Neuronal stem cell (in vitro differentiated cells): ENCODE data around the gene PRKAG1.

Experiments
- DNase-seq: peaks from one replicate; pipeline ENCODE4 v3.0.0-alpha.2; 2013; ENCODE audit warnings: low spot score
- H2AFZ ChIP-seq: one replicate; pipeline ENCODE4 v1.6.1; 2013; ENCODE audit warnings: mild to moderate bottlenecking, low read length, inconsistent platforms
- H2AK5ac ChIP-seq: 2 replicates; pipeline ENCODE4 v1.6.1; 2013; ENCODE audit warnings: low read depth, mild to moderate bottlenecking, inconsistent platforms, low read length, moderate library complexity, mixed read lengths
- H2BK120ac ChIP-seq: 2 replicates; pipeline ENCODE4 v1.6.1; 2013; ENCODE audit warnings: low read depth, mild to moderate bottlenecking, inconsistent platforms, low read length, moderate library complexity, mixed read lengths
- H2BK12ac ChIP-seq: one replicate; pipeline ENCODE4 v1.6.1; 2013; ENCODE audit warnings: low read length, inconsistent platforms
- H2BK15ac ChIP-seq: 2 replicates; pipeline ENCODE4 v1.6.1; 2013; ENCODE audit warnings: mild to moderate bottlenecking, low read length, inconsistent platforms, mixed read lengths
- H2BK5ac ChIP-seq: one replicate; pipeline ENCODE4 v1.6.1; 2013; ENCODE audit warnings: inconsistent platforms, mild to moderate bottlenecking, low read length, moderate library complexity
- H3K14ac ChIP-seq: one replicate; pipeline ENCODE4 v1.6.1; 2013; ENCODE audit warnings: low read length, inconsistent platforms
- H3K18ac ChIP-seq: 2 replicates; pipeline ENCODE4 v1.6.1; 2013; ENCODE audit warnings: low read length, inconsistent platforms
- H3K23ac ChIP-seq: 2 replicates; pipeline ENCODE4 v1.6.1; 2013; ENCODE audit warnings: low read depth, mild to moderate bottlenecking, mixed read lengths, low read length, inconsistent platforms; ENCODE audit not compliant: poor library complexity
- H3K27ac ChIP-seq: replicated peaks from 3 replicates; pipeline ENCODE4 v1.5.1; 2013; ENCODE audit warnings: low read length, inconsistent platforms
- H3K27me3 ChIP-seq, 3 experiments: 2 replicates each; pipeline ENCODE4 v1.6.1; 2013; ENCODE audit warnings: low read length in 3 of 3, mild to moderate bottlenecking in 2 of 3, inconsistent platforms in 1 of 3, low read depth in 1 of 3, mixed read lengths in 1 of 3, moderate library complexity in 1 of 3; ENCODE audit not compliant: control insufficient read depth in 3 of 3, insufficient read depth in 3 of 3
- H3K36me3 ChIP-seq, 2 donors: replicated peaks in 1 of 2; 2 replicates each; pipeline ENCODE4 v1.6.1; 2013; ENCODE audit warnings: low read length in 2 of 2; ENCODE audit not compliant: control insufficient read depth in 2 of 2, insufficient read depth in 2 of 2
- H3K4ac ChIP-seq: 2 replicates; pipeline ENCODE4 v1.6.1; 2013; ENCODE audit warnings: inconsistent platforms, mild to moderate bottlenecking, low read length, moderate library complexity
- H3K4me1 ChIP-seq, 2 donors: 1 replicate in 1 of 2; 2 replicates in 1 of 2; pipeline ENCODE4 v1.6.1; 2013; ENCODE audit warnings: low read length in 2 of 2, low read depth in 1 of 2; ENCODE audit not compliant: control insufficient read depth in 2 of 2, insufficient read depth in 1 of 2
- H3K4me2 ChIP-seq: one replicate; pipeline ENCODE4 v1.6.1; 2013; ENCODE audit warnings: mild to moderate bottlenecking, low read length, inconsistent platforms; ENCODE audit not compliant: insufficient read depth, poor library complexity, severe bottlenecking
- H3K4me3 ChIP-seq, 2 donors: 2 replicates each; pipeline ENCODE4 v1.5.1; 2013; ENCODE audit warnings: low read length in 2 of 2, mild to moderate bottlenecking in 2 of 2, inconsistent platforms in 1 of 2, moderate library complexity in 1 of 2
- H3K79me1 ChIP-seq: one replicate; pipeline ENCODE4 v1.6.1; 2013; ENCODE audit warnings: low read depth, mild to moderate bottlenecking, inconsistent platforms, low read length, moderate library complexity
- H3K9ac ChIP-seq: one replicate; pipeline ENCODE4 v1.6.1; 2013; ENCODE audit warnings: mild to moderate bottlenecking, low read depth, low read length, inconsistent platforms; ENCODE audit not compliant: poor library complexity
- H3K9me3 ChIP-seq, 2 donors: replicated peaks in 1 of 2; 2 replicates each; pipeline versions ENCODE3 to v1.6.1; 2013; ENCODE audit warnings: low read length in 2 of 2, mild to moderate bottlenecking in 2 of 2, inconsistent platforms in 1 of 2, low read depth in 1 of 2, mixed read lengths in 1 of 2, moderate library complexity in 1 of 2; ENCODE audit not compliant: control insufficient read depth in 2 of 2, insufficient read depth in 1 of 2
- H4K8ac ChIP-seq: one replicate; pipeline ENCODE4 v1.6.1; 2013; ENCODE audit warnings: low read depth, mild to moderate bottlenecking, inconsistent platforms, low read length, moderate library complexity
- H4K91ac ChIP-seq: one replicate; pipeline ENCODE4 v1.6.1; 2013; ENCODE audit warnings: low read length, low read depth, mild to moderate bottlenecking, inconsistent platforms; ENCODE audit not compliant: poor library complexity
- WGBS, 2 donors: extraction: QIAGEN DNeasy Blood & Tissue Kit; methylation state at CpG; one replicate each; pipeline ENCODE4 v1.1.7; 2013; ENCODE audit warnings: missing lambda C conversion rate in 2 of 2, mixed read lengths in 1 of 2; ENCODE audit not compliant: insufficient read length in 2 of 2, insufficient replicate concordance in 1 of 2; ENCODE audit errors: extremely low coverage in 2 of 2; 5-methylcytosine and 5-hydroxymethylcytosine counted together

The PRKAG1 gene

DNA sequence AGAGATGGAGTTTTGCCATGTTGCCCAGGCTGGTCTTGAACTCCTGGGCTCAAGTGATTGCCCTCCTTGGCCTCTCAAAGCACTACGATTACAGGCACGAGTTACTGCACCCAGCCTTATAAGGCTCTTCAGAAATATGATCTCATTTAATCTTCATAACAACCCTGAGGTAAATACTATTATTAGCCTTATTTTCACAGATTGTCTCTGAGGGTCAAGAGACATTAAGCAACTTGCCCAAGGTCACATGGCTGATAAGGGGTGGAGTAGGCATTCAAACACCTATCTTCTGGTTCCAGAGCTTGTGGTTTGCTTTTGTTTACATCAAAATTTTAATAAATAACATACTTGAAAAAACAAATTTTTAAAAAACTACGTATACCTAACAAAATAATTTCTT lies 5.1 kb downstream of the PRKAG1 start:
- Histone ChIP-seq H3K79me1 (peaks cover 2% of the 10 kb centered on the region), H3K4ac (no peak overlapping the region), H2BK120ac (no peak overlapping the region), H3K4me2 (no peak overlapping the region), H3K36me3 (peaks cover 0 to 16% of the 10 kb centered on the region in 2 donors), H2AK5ac (no peak overlapping the region), H3K27ac (no peak overlapping the region), H2BK5ac (no peak overlapping the region), H4K91ac (no peak overlapping the region), H3K27me3 (no peaks in the 10 kb centered on the region), H3K9me3 (no peaks in the 10 kb centered on the region), H2BK12ac (no peak overlapping the region), H3K18ac (no peak overlapping the region), H3K23ac (no peak overlapping the region), H3K4me1 (peaks cover 3 to 5% of the 10 kb centered on the region in 2 donors), H3K4me3 (no peak overlapping the region), H2AFZ (no peak overlapping the region), H3K14ac (no peak overlapping the region), H3K9ac (no peak overlapping the region), H4K8ac (no peak overlapping the region), H2BK15ac (no peak overlapping the region)
- no peak for DNase-seq
- WGBS, 2 donors: no CpG with 5 or more reads among the region's 3 CpGs

DNA sequence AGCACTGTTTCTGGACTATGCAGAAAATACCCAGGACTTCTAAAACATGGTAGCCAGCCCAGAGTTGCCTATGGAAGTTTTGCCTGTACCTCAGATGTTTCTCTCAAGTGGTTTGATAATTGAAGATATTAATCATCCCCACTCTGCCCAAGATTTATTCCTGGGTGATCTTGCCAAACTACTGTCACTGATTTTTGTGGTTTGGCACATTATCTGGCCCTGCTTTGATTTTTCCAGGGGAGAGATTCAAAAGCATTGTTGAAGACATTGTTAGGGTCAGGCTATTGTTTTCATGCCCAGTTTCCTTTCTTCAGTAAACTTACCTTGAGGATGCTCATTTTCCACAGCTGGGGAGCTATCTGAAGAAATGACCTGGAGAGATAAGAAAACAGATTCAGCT lies 5.8 kb downstream of the PRKAG1 start:
- no peak overlapping the region for H3K9ac ChIP-seq
- H3K27me3 ChIP-seq: no peaks in the 10 kb centered on the region
- H3K4me2 ChIP-seq: no peak overlapping the region
- H2BK5ac ChIP-seq: no peak overlapping the region
- no peak for DNase-seq
- no peak overlapping the region for H3K23ac ChIP-seq
- no peak overlapping the region for H2AK5ac ChIP-seq
- H3K4me3 ChIP-seq: no peak overlapping the region
- H2BK12ac ChIP-seq: no peak overlapping the region
- no peaks in the 10 kb centered on the region for H3K79me1 ChIP-seq
- no peak overlapping the region for H3K27ac ChIP-seq
- no peak overlapping the region for H4K8ac ChIP-seq
- no peak overlapping the region for H3K4ac ChIP-seq
- H4K91ac ChIP-seq: no peak overlapping the region
- H2BK15ac ChIP-seq: no peak overlapping the region
- peaks cover 0 to 16% of the 10 kb centered on the region in 2 donors for H3K36me3 ChIP-seq
- no peak overlapping the region for H2AFZ ChIP-seq
- peaks cover 2 to 3% of the 10 kb centered on the region in 2 donors for H3K4me1 ChIP-seq
- H3K14ac ChIP-seq: no peak overlapping the region
- H2BK120ac ChIP-seq: no peak overlapping the region
- H3K18ac ChIP-seq: no peak overlapping the region
- H3K9me3 ChIP-seq: no peaks in the 10 kb centered on the region

DNA sequence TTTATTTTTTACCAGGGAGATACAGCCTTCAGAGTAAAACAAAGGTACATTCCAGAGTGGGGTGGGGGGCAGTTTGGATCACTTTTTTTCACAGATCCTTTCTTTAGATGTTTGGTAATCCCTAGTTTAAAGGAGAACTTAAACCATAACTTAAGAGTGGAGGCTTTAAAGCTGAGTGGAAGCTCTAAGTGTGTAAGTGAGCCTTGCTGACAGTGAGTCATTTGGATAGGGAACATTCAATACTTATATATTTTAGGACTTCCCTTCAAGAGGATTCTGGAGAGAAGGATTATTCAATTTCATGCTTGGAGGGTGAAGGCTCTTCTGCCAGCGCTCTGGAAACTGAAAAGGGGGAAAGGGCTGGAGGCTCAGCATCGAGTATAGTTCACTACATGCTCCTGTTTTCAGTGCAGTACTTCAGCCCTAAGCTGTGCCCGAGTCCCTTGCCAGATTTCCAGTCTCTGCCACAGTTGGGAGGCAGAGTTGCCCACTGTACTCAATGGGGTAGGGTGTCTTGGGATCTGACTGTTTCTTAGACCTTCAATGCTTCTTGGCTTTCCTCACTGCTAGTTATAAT lies 8.4 kb downstream of the PRKAG1 start:
- Histone ChIP-seq H3K9ac (no peak overlapping the region), H3K36me3 (peaks cover 0 to 21% of the 10 kb centered on the region in 2 donors), H3K4ac (no peak overlapping the region), H3K4me1 (no peaks in the 10 kb centered on the region), H2AFZ (no peak overlapping the region), H3K23ac (no peak overlapping the region), H4K8ac (no peak overlapping the region), H3K9me3 (no peaks in the 10 kb centered on the region), H3K14ac (no peak overlapping the region), H3K27me3 (no peaks in the 10 kb centered on the region), H3K18ac (no peak overlapping the region), H3K4me3 (no peak overlapping the region), H3K27ac (no peak overlapping the region), H2BK5ac (no peak overlapping the region), H2BK120ac (no peak overlapping the region), H4K91ac (no peak overlapping the region), H2BK12ac (no peak overlapping the region), H3K4me2 (no peak overlapping the region), H2AK5ac (no peak overlapping the region), H2BK15ac (no peak overlapping the region), H3K79me1 (no peaks in the 10 kb centered on the region)
- WGBS, 2 donors: no CpG with 5 or more reads among the region's 3 CpGs
- no peak for DNase-seq

DNA sequence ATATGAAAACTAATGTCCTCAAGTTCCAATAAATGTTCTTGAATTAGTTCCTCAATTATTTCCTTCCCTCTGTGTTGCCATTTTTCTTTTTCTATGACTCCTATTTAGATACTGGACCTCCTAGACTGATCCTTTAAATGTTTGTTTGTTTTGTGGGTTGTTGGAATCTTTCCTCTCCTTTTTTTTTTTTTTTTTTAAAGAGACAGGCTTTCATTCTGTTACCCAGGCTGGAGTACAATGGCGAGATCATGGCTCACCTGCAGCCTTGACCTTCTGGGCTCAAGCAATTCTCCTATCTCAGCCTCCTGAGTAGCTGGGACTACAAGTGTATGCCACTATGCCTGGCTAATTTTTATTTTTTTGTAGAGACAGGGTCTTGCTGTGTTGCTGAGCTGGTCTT lies 9.6 kb downstream of the PRKAG1 start:
- H3K4me3 ChIP-seq: no peak overlapping the region
- no CpG with 5 or more reads among the region's 1 CpG for WGBS, 2 donors
- no peak overlapping the region for H3K9ac ChIP-seq
- no peak overlapping the region for H2BK5ac ChIP-seq
- H2BK120ac ChIP-seq: no peak overlapping the region
- H3K27ac ChIP-seq: no peak overlapping the region
- peaks cover 0 to 34% of the 10 kb centered on the region in 2 donors for H3K36me3 ChIP-seq
- H3K23ac ChIP-seq: no peak overlapping the region
- H2AK5ac ChIP-seq: no peak overlapping the region
- no peak overlapping the region for H3K4me2 ChIP-seq
- H2BK15ac ChIP-seq: no peak overlapping the region
- no peak overlapping the region for H3K18ac ChIP-seq
- H2BK12ac ChIP-seq: no peak overlapping the region
- H3K79me1 ChIP-seq: no peaks in the 10 kb centered on the region
- H4K8ac ChIP-seq: no peak overlapping the region
- no peak overlapping the region for H3K4ac ChIP-seq
- H4K91ac ChIP-seq: no peak overlapping the region
- no peaks in the 10 kb centered on the region for H3K9me3 ChIP-seq
- no peak overlapping the region for H2AFZ ChIP-seq
- H3K14ac ChIP-seq: no peak overlapping the region
- DNase-seq: no peak
- H3K4me1 ChIP-seq: no peaks in the 10 kb centered on the region
- no peaks in the 10 kb centered on the region for H3K27me3 ChIP-seq
